Left hindlimb (tissue), 1 donor: Measurements from ENCODE around the gene REX1BD.
"Not testable (repeated sequence)": the region's sequence is repeated elsewhere in the genome, so short reads cannot be mapped to it uniquely, and the experiment has no call there.

Source experiments
- DNase-seq: peaks from one replicate; pipeline ENCODE4 v3.0.0-alpha.2; 2018

The REX1BD gene

DNA sequence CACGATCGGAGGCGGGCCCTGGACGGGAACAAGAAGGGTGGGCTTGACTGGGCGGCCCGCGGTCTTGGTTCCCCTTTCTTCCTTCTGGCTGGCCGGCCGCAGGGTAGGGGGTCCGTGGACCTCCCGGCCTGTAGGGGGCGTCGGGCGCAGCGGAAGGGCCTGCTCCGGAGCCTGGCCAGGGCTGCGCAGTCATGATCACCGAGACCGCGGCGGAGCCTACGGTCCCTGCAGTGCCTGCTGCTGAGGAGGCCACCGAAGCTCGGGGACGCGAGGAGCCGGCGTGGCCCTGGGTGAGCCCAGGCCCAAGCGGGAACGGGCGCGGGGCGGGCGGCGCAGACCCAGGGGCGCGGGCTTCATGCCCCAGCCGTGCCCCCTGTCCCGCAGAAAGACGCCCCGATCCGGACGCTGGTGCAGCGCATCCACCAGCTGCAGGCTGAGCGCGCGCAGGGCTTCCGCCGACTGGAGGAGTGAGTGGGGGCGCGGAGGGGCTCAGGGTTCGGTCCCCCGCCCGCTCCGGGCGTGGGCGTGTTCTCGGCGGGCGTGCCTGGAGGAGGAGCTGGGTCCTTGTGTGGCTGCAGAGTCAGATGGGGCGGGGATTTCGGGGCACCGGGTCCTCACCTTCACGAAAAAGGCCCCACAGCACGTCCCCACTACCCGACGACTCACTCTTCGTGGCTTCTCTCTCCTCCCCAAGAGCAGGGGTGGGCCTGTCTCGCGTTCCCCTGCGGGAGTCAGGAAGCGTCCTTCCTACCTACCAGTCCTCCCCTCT lies at the start of gene REX1BD:
REX1BD (plus strand) TSS at position 188 of the 769 bp plus-strand sequence; CDS start at position 192, 4 bp downstream.
- DNase-seq = peak; percentile 91

DNA sequence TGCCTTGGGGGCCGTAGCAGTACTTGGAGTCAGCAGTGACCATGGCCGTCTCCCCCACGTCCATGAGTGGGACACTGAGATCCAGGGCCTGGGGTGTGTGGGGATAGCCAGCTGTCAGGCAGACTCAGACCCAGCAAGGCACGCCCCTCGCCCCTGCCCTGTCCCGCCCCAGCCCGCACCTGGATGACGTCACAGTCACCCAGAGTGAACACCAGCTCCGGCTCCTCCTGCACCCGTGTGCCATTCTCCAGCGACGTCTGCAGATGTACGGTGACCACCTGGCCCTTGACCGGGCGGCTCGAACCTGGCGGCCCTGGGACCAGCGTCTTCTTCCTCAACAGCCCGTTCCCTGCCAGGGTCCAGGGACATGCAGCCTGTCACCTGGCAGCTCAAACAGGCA lies 49.2 kb upstream of the REX1BD start:
- no peak for DNase-seq

DNA sequence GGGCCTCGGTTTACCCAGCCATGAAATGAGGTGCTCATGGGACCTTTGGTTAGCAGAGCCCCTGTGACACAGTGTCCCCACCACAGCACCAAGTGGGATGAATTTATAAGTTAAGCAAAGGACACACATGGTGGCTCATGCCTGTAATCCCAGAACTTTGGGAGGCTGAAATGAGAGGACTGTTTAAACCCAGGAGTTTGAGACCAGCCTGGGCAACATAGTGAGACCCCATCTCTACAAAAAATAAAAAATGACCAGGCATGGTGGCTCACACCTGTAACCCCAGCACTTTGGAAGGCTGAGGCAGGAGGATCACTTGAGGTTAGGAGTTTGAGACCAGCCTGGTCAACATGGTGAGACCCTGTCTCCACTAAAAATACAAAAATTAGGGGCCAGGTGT lies 48.4 kb upstream of the REX1BD start:
- DNase-seq = not testable (repeated sequence)

DNA sequence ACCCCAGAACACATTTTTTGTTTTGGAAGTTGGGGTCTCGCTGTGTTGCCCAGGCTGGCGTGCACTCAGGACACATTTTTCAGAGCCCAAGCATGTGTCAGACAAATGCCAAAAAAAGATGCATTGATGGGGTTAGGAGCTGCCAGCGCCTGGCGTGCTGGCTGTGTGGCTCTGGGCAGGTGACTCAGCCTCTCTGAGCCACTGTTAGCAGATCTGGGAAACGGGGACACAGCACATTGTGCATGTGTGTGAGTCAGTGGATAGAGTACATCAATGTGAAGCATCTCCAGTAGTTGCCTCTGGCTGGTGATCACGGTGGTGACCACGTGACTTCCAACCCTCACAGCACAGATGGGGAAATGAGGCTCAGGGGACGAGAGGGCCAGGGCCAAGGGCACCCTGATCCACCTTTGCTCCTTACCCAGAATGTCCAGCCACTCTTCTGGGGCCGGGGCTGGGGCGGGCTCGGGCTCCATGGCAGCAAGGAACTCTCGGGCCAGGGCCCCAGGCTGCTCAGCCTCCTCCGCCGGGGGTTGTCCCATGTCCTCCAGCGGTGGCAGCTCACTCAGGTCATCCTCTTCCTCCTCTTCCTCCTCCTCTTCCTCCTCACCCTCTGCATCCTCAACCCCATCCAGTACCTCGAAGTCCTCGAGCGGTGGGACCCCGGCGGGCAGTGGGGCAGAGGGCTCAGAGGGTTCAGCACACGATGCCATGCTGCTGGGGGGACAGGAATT lies 47.2 kb upstream of the REX1BD start:
- DNase-seq = no peak

DNA sequence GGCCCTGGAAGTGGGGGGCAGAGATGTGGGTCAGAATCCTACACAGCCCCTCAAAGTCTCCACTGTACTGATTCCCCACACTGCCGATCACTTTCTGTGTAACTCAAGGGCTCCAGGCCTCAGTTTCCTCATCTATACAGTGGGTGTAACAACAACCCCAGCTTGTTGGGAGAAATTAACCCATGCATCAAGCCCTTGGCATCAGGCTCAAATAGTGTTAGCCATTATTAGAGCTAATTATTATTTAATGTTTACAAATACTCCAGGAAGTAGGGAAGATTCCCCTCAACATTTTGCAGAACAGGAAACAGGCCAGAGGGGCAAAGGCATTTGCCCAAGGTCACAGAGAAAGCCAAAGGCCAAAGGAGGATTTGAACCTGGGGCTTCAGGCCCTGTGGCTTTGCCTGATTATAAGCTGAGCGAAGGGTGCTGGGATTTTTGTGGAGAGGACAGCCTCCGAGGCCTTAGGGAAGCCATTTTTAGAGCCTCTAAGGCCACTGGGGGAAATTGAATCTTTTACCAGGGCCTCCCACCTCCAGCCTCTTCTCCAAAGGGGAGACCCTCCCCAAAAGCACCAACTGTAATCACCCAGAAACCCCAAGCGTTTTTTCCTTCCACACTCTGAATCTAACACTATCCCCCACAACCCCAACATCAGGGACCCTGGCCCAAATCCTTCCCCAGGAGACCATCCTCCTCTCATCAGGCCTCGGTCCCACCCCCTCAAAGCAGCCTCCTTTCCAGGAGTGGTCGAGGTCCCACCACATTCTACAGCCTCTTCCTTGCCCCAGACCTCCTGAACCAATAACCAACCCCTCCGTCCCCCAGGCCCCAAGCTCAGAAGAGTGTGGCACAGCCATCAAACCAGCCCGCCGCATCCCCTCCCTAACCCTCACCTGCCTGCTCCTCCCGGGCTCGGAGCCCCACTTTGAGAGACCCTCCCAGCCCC lies 46.3 kb upstream of the REX1BD start:
- DNase-seq = no peak

DNA sequence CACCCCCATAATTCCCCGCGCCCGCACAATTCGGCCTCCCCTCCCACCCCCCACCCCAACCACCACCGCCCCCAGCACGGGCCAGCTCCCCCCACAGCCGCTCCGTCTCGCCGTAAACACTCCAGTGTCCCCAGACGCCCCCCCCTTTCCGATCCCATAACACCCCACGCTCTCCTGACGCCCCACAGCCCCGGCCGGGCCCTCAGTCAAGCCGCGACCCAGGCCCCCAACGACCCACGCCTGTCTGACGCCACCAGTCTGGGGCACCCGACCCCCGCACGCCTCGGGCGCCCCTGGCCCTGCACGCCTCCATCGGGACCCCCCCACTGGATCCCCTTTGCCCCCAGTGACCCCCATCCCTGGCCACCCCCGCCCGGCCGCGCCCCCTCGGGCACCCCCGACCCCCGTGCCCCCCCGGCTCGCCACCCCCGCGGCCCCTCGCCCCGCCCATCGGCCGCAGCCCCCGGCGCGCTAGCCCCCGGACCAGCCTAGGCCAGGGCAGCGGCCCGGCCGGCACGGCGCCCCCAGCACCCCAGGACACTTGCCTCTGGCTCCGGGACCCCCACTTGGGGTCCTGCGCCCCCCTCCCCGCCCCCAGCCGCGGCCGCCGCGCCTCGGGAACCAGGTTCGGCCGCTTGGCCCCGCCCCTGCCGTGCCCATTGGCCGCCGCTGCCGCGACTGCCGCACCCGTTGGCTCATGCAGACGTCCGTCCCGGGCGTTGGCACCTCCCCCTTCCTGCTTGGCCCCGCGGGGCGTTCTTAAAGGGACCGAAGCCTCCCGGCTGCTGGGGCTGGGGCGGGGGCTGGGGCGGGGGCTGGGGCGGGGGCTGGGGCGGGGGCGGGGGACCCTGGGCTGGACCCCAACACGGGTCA lies 45.4 kb upstream of the REX1BD start, which contains the start of gene FKBP8:
FKBP8 (minus strand) TSS at position 633 of the 873 bp plus-strand sequence. CDS start 1,603 bp downstream, outside the sequence.
- peak; percentile 95 for DNase-seq

DNA sequence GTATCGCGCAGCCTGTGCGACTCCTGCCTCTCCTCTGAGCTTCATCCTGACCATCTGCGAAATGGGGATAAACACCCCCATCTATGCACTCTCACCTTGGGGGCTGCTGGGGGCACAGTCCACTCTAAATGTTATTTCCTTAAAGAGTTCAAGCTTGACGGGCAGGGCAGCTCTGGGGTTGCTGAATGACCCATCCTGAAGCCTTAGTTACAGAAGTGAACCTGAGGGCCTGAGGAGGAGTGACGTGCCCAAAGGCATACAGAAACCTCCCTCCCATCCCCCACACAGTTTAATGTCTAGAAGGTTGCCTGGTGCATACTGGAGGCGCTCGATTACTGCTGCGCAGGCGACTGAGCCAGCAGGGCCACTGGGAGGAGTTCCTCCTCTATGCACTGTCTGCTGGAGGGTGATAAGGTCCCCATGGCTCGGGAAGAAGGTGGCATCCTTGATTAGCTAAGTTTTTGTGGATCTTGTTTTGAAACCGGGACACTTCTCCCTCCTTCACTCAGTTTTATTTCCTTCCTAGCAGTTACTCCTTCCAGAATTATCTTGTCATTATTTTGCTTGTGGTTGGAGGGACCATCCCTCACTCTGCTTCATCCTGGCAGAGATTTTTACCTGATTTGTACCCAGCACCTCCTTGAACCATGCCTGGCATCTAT lies 44.7 kb upstream of the REX1BD start:
- DNase-seq = no peak

DNA sequence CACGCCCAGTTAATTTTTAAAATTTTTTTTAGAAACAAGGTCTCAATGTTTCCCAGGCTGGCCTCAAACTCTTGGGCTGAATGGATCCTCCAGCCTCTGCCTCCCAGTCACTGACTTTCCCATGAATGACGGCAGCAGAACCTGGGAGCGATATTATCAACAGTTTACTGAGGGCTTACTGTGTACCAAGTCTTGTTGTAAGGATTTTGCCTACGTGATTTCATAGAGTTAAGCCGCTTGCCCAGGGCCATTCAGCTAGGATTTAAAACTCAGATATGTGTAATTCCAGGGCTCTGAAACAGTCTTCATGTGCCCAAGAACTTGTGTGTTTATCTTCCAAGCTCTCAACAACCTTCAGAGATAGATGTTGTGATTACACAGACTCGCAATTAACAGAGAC lies 37.0 kb upstream of the REX1BD start:
- DNase-seq = no peak

DNA sequence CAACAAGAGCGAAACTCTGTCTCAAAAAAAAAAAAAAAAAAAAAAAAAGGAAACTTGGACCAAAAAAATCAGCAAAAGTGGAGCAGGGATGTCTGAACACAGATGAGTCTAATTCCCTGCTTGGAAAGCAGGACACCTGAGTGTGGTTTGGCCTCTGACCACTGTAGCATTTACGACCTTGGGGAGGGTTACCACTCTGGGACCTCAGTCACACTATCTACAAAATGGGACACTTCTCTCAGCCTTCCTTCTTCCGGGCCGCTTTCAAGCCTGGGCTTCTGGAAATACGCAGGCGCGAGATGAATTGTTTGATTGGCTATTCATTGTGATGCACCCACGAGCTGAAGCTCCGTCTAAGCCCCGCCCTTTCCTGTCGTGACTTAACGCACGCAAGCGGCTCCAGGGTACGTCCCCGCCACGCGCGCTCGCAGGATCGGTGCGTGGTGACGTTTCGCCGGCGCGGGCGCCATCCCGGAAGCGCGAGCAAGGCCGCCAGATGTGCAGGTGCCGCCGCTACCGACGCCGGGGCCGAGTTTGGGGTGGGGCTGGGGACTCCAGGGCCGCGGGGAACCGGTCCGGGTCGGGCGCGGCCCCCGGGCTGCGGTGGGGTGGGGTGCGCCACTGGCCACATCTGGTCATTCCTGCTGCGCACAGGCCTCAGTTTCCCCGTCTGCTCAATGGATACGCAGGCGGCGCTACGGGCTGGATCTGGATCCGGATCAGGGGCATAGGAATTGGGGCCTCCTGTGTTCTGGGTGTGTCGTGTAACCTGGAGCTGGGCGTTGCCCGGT lies 31.0 kb upstream of the REX1BD start, which contains the start of gene KXD1:
KXD1 (plus strand) TSS at position 460 of the 791 bp plus-strand sequence. CDS start 4,187 bp downstream, outside the sequence.
- peak; percentile 96 for DNase-seq

DNA sequence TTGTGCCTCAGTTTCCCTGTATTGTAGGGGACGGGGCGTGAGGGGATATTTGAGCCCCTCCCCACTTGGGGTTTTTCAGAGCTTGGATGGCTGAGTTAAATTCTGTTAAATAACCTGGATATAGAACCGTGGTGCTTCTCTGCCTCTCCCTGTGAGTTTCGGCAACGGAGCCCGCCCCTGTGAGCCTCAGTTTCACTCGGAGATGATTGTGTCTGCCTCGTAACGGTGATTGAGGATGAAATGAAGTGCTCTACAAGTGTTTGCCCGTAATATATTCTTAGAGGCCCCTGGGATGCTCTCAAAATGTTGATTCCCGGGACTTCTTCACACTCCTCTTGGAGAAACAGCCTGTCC lies 30.4 kb upstream of the REX1BD start:
- no peak for DNase-seq

DNA sequence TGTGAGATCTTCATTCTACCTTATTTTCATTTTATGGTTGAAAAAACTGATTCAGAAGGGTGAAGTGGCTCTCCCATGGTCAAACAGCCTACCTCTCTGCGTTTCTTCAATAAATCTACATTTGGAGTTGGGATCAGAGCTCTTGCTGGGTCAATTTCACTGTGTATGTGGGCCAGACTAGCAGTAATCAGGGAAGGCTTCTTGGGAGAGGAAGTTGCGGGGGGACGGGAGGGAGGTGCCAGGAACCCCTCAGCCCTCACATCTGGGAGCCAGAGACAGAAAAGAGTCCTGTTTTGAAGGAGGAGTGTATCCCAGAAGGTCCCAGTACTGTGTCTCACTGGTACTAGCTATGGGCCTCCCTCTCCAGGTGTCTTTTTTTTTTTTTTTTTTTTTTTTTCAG lies 30.0 kb upstream of the REX1BD start:
- DNase-seq = no peak

DNA sequence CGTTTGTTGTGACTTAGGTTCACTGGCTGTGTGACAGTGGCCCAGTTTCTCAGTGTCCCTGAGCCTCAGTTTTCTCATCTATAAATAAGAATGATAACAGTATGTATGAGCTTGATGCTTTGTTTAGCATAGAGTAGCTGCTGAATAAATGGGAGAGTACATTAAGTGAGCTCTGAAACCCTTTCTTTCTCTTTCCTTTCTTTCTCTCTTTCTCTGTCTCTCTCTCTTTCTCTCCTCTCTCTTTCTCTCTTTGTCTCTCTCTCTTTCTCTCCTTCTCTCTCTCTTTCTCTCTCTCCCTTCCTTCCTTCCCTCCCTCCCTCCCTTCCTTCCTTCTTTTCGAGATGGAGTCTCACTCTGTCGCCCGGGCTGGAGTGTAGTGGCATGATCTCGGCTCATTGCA lies 28.9 kb upstream of the REX1BD start:
- no peak for DNase-seq

DNA sequence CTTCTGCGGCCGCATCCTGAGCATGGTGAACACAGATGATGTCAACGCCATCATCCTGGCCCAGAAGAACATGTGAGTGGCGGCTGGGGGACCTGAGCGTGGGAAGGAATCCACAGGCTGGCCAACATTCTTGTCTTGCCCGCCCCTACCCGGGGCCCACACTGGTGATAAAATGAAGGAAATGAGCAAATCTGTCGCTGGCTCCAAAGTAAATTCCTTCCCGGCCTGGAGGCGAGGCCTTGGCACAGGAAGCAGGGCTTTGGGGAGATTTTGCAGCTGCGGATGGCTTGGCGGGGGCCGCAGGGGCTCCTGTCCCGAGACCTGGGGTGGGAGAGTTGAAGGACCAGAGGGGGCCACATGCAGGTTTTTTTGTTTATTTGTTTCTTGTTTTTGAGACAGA lies 26.5 kb upstream of the REX1BD start:
- DNase-seq = peak; percentile 83

DNA sequence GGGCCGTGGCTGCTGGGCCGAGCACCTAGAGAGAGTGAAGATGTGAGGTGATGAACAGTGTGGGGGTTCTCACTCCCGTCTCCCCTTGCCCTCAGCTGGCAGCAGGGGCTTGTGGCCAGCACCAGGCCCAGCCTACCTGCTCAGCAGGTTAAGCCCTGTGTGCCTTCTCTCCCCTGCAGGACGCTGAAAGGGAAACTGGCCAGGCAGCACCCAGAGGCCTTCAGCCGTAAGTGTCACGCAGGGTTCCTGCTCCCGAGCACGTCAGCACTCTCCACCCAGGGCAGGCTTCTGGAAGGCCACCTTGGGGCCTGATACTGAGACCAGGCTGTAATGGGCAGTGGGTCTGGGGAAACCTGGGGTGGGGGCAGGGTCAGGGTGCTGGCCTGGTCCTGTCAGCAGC lies 21.6 kb upstream of the REX1BD start:
- DNase-seq = no peak

DNA sequence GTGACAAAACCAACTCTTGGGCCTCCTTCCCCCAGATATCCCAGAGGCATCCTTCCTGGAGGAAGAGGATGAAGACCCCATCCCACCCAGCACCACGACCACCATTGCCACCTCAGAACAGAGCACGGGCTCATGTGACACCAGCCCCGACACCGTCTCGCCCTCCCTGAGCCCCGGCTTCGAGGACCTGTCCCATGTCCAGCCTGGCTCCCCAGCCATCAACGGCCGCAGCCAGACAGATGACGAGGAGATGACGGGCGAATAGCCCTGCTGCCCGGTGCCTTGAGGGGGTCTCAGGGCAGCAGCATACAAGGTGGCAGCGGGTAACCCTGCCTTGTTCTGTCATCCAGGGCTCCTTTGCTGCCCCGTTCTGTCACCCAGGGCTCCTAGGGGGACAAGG lies 20.2 kb upstream of the REX1BD start:
- no peak for DNase-seq

DNA sequence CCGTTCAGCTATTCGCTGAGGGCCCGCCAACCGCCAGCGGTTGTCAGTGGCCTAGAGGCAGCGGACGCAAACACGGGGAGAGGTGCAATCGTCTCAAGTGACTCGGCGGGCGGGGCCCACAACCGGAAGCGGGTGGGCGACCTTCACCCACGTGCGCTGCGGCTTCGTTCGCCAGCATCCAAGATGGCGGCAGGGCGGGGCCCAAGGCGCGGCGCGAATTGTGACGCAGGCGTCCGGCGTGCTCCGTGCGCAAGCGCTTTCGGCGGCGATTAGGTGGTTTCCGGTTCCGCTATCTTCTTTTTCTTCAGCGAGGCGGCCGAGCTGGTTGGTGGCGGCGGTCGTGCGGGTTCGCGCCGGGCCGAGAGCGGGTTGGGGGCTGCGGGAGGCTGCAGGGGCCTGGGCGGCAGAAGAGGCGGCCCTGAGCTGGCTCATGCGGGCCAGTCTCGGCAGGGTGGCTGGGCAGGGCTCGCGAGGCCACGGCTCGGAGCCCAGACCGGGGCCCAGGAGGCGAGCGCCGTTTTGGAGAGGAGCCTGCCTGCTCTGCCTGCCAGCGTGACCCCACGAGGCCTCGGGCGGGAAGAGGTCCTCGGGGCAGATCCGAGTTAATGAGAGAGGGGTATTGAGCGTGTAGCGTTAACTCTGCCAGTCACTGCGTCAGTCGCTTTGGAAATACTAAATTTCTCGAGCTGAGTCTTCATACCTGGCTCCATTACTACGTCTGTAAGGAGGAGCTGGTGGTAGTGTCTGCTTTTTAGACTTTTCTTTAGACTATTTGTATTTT lies 16.8 kb upstream of the REX1BD start, which contains the start of gene UBA52:
UBA52 (plus strand) TSS at position 294 of the 781 bp plus-strand sequence. CDS start 1,444 bp downstream, outside the sequence.
- peak; percentile 98 for DNase-seq

DNA sequence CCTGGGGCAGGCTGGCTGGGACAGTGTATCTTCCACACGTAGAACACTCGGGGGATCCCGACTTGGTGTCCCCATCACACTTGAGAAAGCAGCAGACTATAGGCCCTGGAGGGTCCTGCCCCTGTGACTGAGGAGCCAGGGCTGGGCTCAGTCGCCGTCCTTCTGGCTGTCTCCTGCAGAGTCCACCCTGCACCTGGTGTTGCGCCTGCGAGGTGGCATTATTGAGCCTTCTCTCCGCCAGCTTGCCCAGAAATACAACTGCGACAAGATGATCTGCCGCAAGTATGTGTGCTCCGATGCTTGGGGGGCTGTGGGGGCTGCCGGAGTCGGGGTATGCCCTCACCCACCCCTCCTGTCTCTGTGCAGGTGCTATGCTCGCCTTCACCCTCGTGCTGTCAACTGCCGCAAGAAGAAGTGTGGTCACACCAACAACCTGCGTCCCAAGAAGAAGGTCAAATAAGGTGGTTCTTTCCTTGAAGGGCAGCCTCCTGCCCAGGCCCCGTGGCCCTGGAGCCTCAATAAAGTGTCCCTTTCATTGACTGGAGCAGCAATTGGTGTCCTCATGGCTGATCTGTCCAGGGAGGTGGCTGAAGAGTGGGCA lies 13.8 kb upstream of the REX1BD start:
- no peak for DNase-seq

DNA sequence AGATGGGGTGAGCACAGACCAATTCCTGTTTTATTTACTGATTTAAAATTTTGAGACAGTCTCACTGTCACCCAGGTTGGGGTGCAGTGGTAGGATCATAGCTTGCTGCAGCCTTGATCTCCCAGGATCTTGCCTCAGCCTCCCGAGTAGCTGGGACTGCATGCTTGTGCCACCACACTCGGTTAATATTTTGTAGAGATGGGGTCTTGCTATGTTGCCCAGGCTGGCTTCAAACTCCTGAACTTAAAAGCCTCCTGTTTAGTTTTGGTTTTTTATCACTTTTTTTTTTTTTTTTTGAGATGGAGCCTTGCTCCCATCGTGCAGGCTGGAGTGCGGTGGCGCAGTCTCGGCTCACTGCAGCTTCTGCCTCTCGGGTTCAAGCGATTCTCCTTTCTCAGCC lies 12.2 kb upstream of the REX1BD start:
- DNase-seq = no peak

DNA sequence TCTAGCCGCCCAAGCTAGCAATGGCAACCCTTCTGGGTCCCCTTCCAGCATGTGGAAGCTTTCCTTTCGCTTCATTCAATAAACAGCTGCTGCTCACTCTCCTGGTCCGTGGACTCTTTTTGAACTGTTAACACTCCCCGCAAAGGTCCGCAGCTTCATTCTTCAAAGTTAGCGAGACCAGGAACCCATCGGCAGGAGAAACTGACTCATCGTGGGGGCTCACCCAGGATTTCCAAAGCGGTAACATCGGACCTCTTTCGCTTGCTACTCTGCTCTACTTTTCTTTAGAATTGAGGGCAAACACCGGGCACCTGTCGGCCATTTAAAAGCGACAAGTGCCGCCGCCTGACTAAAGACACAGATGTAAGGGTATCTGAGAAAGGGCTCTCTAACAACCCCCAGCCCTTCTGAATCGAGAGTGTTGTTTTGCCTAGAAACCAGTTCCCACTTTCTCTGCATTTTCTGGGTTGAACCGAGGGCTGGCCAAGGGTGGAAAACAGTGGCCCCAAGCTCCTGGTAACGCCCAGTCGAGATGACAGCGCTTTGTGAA lies 11.2 kb upstream of the REX1BD start:
- no peak for DNase-seq
